ENCODE data around the gene C1orf105.
"Not testable (repeated sequence)": the region's sequence is repeated elsewhere in the genome, so short reads cannot be mapped to it uniquely, and the experiment has no call there.

C1orf105 gene

DNA sequence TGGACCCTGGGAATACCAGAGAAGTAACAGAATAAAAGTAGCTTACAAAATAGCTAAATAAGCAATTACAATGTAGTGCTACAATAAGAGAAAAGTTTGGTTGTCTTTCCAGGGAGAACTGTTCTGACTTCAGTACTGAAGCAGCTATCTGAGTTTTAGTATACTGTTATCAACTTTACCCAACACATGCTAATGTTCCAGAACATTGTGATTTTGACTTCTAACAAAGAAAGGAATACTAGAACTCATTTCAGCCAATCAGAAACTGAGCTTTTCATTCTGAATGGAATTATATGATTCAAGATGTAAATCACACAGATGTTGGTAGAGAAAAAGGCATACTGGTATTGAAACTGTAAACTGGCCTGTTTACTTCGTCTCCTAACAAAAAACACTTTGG lies at the start of gene C1orf105:
Gene C1orf105, plus strand, starts transcription at position 301 of the 400 bp plus-strand sequence. CDS start 201 bp downstream, outside the sequence.
- DNase-seq, result no peak

- DNase-seq, result not testable (repeated sequence)
These were observed 48.8 kb upstream of the C1orf105 start for GRCh38 chr1:172371646-172372045.

GRCh38 chr1:172373864-172374263 lies 46.6 kb upstream of the C1orf105 start:
- DNase-seq, result no peak

DNA sequence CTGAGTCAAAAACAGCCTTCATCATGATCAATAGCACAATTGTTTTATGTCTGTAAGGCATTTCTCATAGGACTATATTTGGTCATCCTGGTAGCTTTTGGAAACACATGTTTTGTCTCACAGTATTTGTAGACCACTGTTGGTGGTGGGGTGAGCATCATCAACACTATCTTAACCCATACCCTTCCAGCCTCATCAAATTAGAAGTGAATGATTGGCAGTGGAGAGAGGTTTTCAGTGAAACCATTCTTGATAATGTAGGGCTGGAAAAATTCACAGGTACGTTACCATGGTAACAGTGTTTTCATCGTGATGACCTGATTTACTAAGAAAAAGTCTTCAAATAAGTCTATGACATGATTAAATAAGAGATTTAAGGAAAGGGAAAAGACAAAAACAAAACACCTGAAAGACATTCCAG lies 45.3 kb upstream of the C1orf105 start:
- no peak for DNase-seq

GRCh38 chr1:172376431-172376830 lies 44.1 kb upstream of the C1orf105 start:
- no peak for DNase-seq

- DNase-seq, result no peak
These were observed 42.9 kb upstream of the C1orf105 start for GRCh38 chr1:172377565-172377964.

GRCh38 chr1:172378109-172378760 lies 42.2 kb upstream of the C1orf105 start:
- no peak for DNase-seq

DNA sequence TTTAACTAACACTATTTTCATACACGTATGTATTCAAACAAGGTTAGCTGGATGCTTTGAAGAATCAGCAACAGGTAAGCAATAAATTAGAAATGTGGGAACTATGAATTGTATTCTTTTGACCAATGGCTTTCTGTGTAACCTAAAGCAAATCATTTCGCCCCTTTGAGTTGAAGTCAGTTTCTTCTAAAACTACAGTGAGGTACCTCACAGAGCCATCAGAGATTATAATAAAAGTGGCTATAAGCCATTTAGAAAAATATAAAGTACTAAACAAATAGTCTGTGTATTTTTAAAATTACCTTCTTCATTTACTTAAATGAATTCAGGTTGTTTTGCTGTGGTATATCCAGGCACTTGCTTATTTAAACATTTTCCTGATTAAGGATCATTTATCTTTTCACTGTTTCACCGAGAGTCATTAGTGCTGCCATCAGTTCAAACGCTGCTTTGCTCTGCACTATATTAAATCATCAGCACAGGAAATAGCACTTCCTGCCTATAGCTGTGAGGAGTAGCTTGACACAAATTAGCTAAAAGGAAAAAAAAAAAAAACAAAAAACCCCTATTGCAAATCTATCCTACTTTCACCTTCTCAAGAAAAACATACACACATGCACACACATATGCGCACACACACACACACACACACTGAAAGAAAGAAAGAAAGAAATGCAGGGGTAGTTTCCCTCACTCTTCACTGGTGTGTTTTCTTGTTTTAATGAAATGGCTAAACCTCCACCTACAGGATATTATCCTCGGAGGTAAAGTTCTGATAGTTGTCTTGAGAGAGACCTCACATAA lies 39.8 kb upstream of the C1orf105 start:
- no peak for DNase-seq

GRCh38 chr1:172381946-172382345 lies 38.5 kb upstream of the C1orf105 start:
- no peak for DNase-seq

GRCh38 chr1:172382406-172382805 lies 38.1 kb upstream of the C1orf105 start:
- DNase-seq, result no peak

DNA sequence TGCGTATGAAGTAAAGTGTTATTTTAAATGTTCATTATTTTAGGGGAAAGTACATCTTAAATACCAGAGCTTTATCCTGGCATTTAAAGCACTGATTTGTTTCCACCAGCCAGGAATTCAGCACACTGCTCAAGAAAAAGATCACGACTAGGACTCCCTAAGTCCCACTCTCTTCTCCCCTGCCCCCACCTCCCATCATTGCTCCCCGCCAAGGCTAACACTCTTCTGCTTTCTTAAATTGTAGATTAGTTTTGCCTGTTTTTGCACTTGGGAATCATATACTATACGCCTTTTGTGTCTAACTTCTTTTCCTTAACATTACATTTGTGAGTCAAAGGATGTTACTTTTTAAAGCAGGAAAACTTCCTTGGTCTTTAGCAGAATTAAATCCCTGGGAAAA lies 37.5 kb upstream of the C1orf105 start:
- DNase-seq, result no peak

GRCh38 chr1:172383536-172383935 lies 36.9 kb upstream of the C1orf105 start:
- peak; percentile 16 for DNase-seq

- DNase-seq, result no peak
These were observed 35.8 kb upstream of the C1orf105 start for GRCh38 chr1:172384656-172385055.

DNA sequence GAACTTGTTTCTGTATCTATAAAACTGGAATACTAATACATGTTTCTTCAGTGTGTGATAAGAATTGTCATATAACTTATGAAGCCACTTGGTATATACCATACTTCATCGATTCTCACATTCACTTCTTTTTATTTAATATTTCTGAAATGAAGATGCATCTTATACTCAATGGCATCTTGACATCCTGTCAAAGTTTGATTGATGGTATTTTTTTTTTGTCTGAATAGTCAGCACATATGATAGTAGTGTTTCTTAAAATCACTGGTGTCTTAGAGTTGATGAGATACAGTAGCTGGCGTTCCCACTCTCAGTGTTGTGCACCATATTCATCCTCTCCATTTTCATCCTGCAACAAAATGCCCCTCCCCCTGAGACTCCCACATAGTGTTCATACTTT lies 34.4 kb upstream of the C1orf105 start:
- DNase-seq, result no peak

DNA sequence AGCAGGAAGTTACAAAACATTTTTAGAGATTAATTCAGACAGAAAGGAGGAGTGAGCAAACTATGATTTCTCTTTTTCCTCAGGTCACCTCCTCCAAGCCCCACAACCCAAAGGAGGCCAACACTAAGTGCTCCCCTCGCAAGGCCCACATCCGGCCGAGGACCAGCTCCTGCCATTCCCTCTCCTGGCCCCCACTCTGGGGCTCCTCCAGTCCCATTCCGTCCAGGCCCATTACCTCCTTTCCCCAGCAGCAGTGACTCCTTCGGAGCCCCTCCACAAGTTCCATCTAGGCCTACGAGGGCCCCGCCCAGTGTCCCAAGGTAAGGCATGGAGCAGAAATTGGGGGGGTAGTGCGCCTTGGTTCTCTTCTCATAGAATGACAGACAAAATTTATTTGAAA lies 32.0 kb upstream of the C1orf105 start:
- no peak for DNase-seq

- no peak for DNase-seq
These were observed 30.2 kb upstream of the C1orf105 start for GRCh38 chr1:172390301-172390682.

DNA sequence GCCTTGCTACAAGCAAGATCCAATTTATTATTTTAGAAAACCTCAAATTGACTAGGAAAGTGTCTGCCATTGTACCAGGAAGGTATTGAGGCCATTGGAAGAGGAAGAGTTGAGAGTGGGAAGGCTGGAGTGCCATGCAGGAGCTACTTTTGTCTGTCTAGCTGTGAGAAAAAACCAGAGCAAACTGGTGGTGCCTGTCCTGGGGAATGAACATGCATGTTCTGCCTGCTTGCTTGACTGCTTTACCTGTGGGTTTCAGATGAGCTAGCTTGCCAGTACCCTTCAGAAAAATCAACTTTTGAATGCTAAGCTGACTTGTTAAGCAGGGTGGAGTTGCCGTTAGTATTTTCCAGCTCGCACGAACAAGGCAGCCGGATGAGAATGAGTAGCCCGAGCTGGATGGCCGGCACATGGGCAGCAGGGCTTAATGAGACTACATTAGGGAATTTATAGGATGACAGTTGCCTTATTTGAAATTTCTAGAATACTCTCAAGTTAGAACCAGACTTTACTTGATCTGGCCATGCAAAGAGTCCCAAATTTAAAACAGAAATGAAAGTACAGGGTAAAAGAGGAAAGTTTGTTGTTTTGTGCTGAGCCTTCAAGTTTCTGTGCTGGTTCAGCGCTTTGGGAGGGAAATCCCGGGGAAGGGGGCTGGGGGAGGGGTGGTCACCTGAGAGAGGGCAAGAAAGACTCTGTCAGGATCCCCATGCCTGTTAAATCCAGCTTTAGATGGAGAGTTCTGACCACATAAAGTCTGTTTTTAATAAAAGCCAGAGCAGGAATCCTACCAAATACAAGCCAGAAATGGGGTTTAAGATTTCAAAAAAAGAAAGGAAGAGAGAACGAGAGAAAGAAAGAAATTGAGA lies 29.6 kb upstream of the C1orf105 start:
- no peak for DNase-seq

GRCh38 chr1:172391976-172392375 lies 28.5 kb upstream of the C1orf105 start:
- no peak for DNase-seq

GRCh38 chr1:172393354-172393753 lies 27.1 kb upstream of the C1orf105 start:
- no peak for DNase-seq

DNA sequence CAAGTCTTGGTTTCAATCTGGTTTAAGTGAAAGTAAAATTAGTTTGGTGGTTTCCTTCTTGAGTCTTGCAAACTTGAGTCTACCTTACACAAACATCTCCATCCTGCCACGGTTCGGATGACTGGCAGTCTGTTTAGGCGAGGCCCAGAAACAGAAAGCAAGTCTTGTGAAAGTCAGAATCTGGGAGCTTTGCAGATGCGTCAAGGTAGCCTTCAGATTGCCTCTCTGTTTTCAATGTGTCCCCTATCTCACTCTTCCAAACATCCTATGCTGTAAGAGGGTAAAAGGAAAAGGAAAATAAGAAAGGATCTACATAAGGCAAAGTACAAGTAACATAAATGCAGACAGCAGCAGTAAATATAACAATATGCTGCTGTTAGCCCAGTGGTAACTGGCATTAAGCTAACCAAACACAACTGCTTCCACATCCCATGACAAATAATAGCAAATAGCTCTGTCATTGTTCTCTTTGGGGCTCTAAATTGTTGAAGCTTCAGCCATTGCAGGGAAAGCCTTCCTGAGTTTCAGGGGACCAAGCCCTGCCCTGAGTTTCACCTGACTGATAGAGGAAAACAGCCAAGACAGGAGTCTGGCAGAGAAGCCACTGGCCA lies 26.2 kb upstream of the C1orf105 start:
- DNase-seq, result no peak

- no peak for DNase-seq
These were observed 25.7 kb upstream of the C1orf105 start for GRCh38 chr1:172394811-172395210.

DNA sequence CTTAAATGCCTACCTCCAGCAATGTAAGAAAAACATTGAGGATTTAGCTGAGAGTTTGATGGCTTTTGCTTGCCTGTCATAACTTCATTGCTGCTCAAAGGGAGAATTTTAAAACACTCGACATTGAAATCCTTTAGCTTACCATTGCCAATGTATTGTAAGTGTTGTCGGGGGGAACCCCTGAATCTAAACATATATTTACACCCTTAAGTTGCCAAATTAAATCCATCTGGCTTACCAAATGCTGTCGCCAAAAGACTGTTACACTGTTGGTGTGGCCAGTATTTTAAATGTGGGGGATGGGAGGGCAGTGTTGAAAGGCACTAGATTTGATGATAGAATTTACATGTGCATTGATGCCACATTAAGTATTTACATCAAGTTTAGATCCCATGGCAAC lies 24.9 kb upstream of the C1orf105 start:
- DNase-seq, result no peak

GRCh38 chr1:172397221-172397620 lies 23.3 kb upstream of the C1orf105 start:
- DNase-seq, result no peak

Data from amniotic stem cell (primary cell).